Smooth muscle cell (in vitro differentiated cells): ENCODE data around the gene ZFAND4. TPM values are rescaled to one million over a fixed set of nuclear protein-coding genes. Genes with fewer than 3 reads are reported as not detected.
"Not testable (repeated sequence)": the region's sequence is repeated elsewhere in the genome, so short reads cannot be mapped to it uniquely, and the experiment has no call there.

Source experiments
- DNase-seq: peaks from one replicate; lab custom pipeline; 2025; ENCODE audit not compliant: unreplicated experiment; lab: John Stamatoyannopoulos, UW
- H2AFZ ChIP-seq: fragments of 200-600 bp; sonication (generic); 2 replicates; pipeline ENCODE4 v1.6.0; 2016; ENCODE audit warnings: antibody characterized with exemption, low read depth, mild to moderate bottlenecking
- H3F3A ChIP-seq: fragments of 200-600 bp; sonication (generic); 2 replicates; pipeline ENCODE4 v1.6.0; 2017; ENCODE audit warnings: antibody characterized with exemption, low read depth
- H3K27ac ChIP-seq: fragments of 200-600 bp; sonication (generic); 2 replicates; pipeline ENCODE4 v1.5.1; 2016; ENCODE audit warnings: low read depth, mild to moderate bottlenecking
- H3K27me3 ChIP-seq: fragments of 200-600 bp; sonication (generic); 2 replicates; pipeline ENCODE4 v1.6.1; 2016; ENCODE audit warnings: low read depth, mild to moderate bottlenecking
- H3K36me3 ChIP-seq: fragments of 200-600 bp; sonication (generic); 2 replicates; pipeline ENCODE4 v1.5.1; 2016; ENCODE audit warnings: low read depth
- H3K4me1 ChIP-seq: fragments of 200-600 bp; sonication (generic); 2 replicates; pipeline ENCODE4 v1.5.1; 2016; ENCODE audit warnings: low read depth
- H3K4me2 ChIP-seq: fragments of 200-600 bp; sonication (generic); 2 replicates; pipeline ENCODE4 v1.6.0; 2016; ENCODE audit warnings: mild to moderate bottlenecking
- H3K4me3 ChIP-seq: fragments of 200-600 bp; sonication (generic); 2 replicates; pipeline ENCODE4 v1.5.1; 2016; ENCODE audit warnings: mild to moderate bottlenecking
- H3K79me2 ChIP-seq: fragments of 200-600 bp; sonication (generic); 2 replicates; pipeline ENCODE4 v1.6.0; 2016; ENCODE audit warnings: low read depth, mild to moderate bottlenecking
- H3K9ac ChIP-seq: fragments of 200-600 bp; sonication (generic); 2 replicates; pipeline ENCODE4 v1.6.0; 2016; ENCODE audit warnings: low read depth
- H3K9me3 ChIP-seq: fragments of 200-600 bp; sonication (generic); replicated peaks from 2 replicates; pipeline ENCODE4 v1.5.1; 2016; ENCODE audit warnings: low read depth
- H4K20me1 ChIP-seq: fragments of 200-600 bp; sonication (generic); 2 replicates; pipeline ENCODE4 v1.6.0; 2016; ENCODE audit warnings: low read depth
- CTCF ChIP-seq: fragments of 200-600 bp; sonication (generic); IDR thresholded peaks from 2 replicates; pipeline ENCODE4 v1.5.1; 2017; ENCODE audit warnings: borderline replicate concordance, mild to moderate bottlenecking, antibody characterized with exemption; ENCODE audit not compliant: insufficient read depth, poor library complexity, severe bottlenecking
- WGBS: methylation state at CpG from one replicate; pipeline ENCODE4 v1.1.7; 2016; ENCODE audit warnings: low lambda C conversion rate; 5-methylcytosine and 5-hydroxymethylcytosine counted together
- polyA plus RNA-seq: library from polyadenylated mRNA; unstranded; fragments of >200 nt; fragmentation: Nextera tagmentation; extraction: Ambion mirVana; gene quantifications from 2 replicates; pipeline ENCODE4 v1.2.1, GENCODE V29; 2016
- total RNA-seq: library from RNA; depleted of rRNA; stranded (reverse); fragments of >200 nt; gene quantifications from 2 replicates; pipeline ENCODE4 v1.2.3, GENCODE V29; 2014

ZFAND4 gene
- total and polyA plus RNA-seq, 2 experiments from 2014 or later = 3.6 to 5.0 TPM

- Histone ChIP-seq H3F3A (no peaks in the 10 kb centered on the region), H3K4me1 (no peaks in the 10 kb centered on the region), H3K79me2 (peaks cover 8% of the 10 kb centered on the region), H4K20me1 (no peaks in the 10 kb centered on the region), H3K9ac (no peak overlapping the region), H3K4me2 (no peak overlapping the region), H3K36me3 (no peaks in the 10 kb centered on the region), H3K27ac (no peak overlapping the region), H2AFZ (no peak overlapping the region), H3K9me3 (no peaks in the 10 kb centered on the region), H3K27me3 (no peaks in the 10 kb centered on the region), H3K4me3 (no peak overlapping the region)
- DNase-seq = no peak
- 97% methylated on average over 8 of the region's 8 CpGs for WGBS
- no peak for TF ChIP-seq CTCF
Observed at GRCh38 chr10:45675388-45675787, 2.8 kb upstream of the ZFAND4 start.

- Histone ChIP-seq H3K4me3 (peak overlapping the region; percentile 73), H2AFZ (peak overlapping the region; percentile 80), H3K79me2 (peaks cover 12% of the 10 kb centered on the region), H3K4me2 (peak overlapping the region; percentile 83), H3K27me3 (no peaks in the 10 kb centered on the region), H3K9ac (no peak overlapping the region), H4K20me1 (no peaks in the 10 kb centered on the region), H3K36me3 (no peaks in the 10 kb centered on the region), H3F3A (no peaks in the 10 kb centered on the region), H3K27ac (peak overlapping the region; percentile 55), H3K9me3 (no peaks in the 10 kb centered on the region), H3K4me1 (no peaks in the 10 kb centered on the region)
- no peak for DNase-seq
- no peak for TF ChIP-seq CTCF
- 53% methylated on average over 19 of the region's 19 CpGs for WGBS
Observed at GRCh38 chr10:45673074-45673648, 589 bp upstream of the ZFAND4 start.

GRCh38 chr10:45671300-45671699, 1.3 kb downstream of the ZFAND4 start:
- H3K4me3 ChIP-seq = peak overlapping the region; percentile 73
- WGBS = 89% methylated on average over 4 of the region's 4 CpGs
- not testable (repeated sequence) for H3K36me3 ChIP-seq, H3K27me3 ChIP-seq, H4K20me1 ChIP-seq, H3K27ac ChIP-seq, H3K9me3 ChIP-seq, H3K9ac ChIP-seq, H3K4me1 ChIP-seq, DNase-seq, H3F3A ChIP-seq
- peak overlapping the region; percentile 97 for H2AFZ ChIP-seq
- H3K79me2 ChIP-seq = peaks cover 12% of the 10 kb centered on the region
- H3K4me2 ChIP-seq = peak overlapping the region; percentile 83

GRCh38 chr10:45669897-45670296, 2.7 kb downstream of the ZFAND4 start:
- not testable (repeated sequence) for H3K4me1 ChIP-seq, H2AFZ ChIP-seq, DNase-seq, H4K20me1 ChIP-seq, H3K36me3 ChIP-seq, H3K9ac ChIP-seq, H3K27me3 ChIP-seq, H3K9me3 ChIP-seq, H3K27ac ChIP-seq, H3F3A ChIP-seq, H3K4me2 ChIP-seq, H3K4me3 ChIP-seq
- WGBS = 89% methylated on average over 3 of the region's 3 CpGs
- H3K79me2 ChIP-seq = peaks cover 19% of the 10 kb centered on the region

- no peaks in the 10 kb centered on the region for H3K36me3 ChIP-seq
- no peak overlapping the region for H2AFZ ChIP-seq
- no peak overlapping the region for H3K4me2 ChIP-seq
- no peaks in the 10 kb centered on the region for H3K4me1 ChIP-seq
- no peaks in the 10 kb centered on the region for H3F3A ChIP-seq
- no peak for TF ChIP-seq CTCF
- H3K9ac ChIP-seq = no peak overlapping the region
- no peak for DNase-seq
- no peaks in the 10 kb centered on the region for H3K9me3 ChIP-seq
- H3K27ac ChIP-seq = no peak overlapping the region
- H4K20me1 ChIP-seq = no peaks in the 10 kb centered on the region
- no peak overlapping the region for H3K4me3 ChIP-seq
- peaks cover 4% of the 10 kb centered on the region for H3K79me2 ChIP-seq
- 75% methylated on average over 2 of the region's 2 CpGs for WGBS
- H3K27me3 ChIP-seq = no peaks in the 10 kb centered on the region
Observed at GRCh38 chr10:45660876-45661411, 11.6 kb downstream of the ZFAND4 start.
